ENCODE data around the gene TSPEAR.

The TSPEAR gene

DNA sequence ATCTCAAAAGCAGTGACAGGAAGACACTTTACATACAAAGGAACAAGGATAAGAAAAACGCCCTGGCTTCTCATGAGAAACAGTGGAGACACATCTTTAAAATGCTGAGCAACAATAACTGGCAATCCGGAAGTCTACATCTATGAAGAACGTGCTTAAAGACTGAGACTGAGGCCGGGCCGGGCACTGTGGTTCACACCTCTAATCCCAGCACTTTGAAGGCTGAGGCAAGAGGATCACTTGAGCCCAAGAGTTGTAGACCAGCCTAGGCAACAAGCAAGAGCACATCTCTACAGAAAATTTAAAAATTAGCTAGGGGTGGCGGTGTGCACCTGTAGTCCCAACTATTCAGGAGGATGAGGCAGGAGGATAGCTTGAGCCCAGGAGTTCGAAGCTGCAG, 27.3 kb downstream of the TSPEAR start:
- DNase-seq (ENCODE audit: insufficient read length, low spot score), result no peak
- no peak for TF ChIP-seq POLR2A (IDR thresholded peaks at IDR 0.05; ENCODE audit: low read depth, low read length)
- no peak for TF ChIP-seq POU2F2 (IDR thresholded peaks at IDR 0.05; ENCODE audit: low read depth, low read length)
- TF ChIP-seq POLR2AphosphoS5 (IDR thresholded peaks at IDR 0.05; ENCODE audit: low read depth, low read length), result no peak
- no peak for TF ChIP-seq TAF1 (IDR thresholded peaks at IDR 0.05; ENCODE audit: low read depth, low read length)
- no peak for FAIRE-seq

- no peak for TF ChIP-seq POLR2AphosphoS5 (IDR thresholded peaks at IDR 0.05; ENCODE audit: low read depth, low read length)
- no peak for TF ChIP-seq SPI1 (IDR thresholded peaks at IDR 0.05; ENCODE audit: low read depth, low read length)
- no peak for TF ChIP-seq POLR2A (IDR thresholded peaks at IDR 0.05; ENCODE audit: low read depth, low read length)
- TF ChIP-seq PAX5 (IDR thresholded peaks at IDR 0.05; ENCODE audit: insufficient read depth, low read length, severe bottlenecking), result no peak
- no peak for TF ChIP-seq POU2F2 (IDR thresholded peaks at IDR 0.05; ENCODE audit: low read depth, low read length)
- TF ChIP-seq TAF1 (IDR thresholded peaks at IDR 0.05; ENCODE audit: low read depth, low read length), result no peak
- no peak for FAIRE-seq
- no peak for DNase-seq (ENCODE audit: insufficient read length, low spot score)
Measured at GRCh38 chr21:44682580-44683151, 28.7 kb downstream of the TSPEAR start.

DNA sequence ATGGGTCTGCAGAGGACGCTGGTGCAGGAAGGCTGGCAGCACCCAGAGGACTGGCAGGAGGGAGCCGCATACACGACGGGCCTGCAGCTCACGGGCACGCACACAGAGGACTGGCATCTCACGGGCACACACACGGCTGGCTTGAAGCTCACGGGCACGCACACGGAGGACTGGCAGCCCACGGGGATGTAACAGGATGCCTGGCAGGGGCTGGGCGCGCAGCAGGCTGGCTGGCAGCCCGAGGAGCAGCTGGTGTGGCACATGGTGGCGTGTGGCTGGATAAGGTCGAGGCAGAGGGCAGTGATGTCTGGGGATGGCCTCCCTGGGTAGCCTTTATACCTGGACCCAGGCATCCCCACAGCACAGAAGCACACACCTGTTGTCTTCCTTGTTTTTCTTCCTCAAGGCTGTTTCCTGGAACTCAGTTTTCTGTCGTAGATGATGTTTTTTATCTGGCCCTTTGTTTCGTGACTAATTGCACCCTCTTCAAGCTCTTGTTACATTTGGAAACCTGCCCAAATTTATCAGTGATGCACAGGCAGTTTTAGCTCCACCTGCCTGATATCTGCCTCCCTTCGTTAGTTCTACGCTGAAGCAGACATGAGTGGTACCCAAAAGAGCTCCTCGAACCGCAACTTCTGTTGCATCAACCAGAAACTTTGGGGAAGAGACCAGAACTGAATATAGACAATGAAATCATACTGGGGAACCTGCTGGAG, 29.4 kb downstream of the TSPEAR start, which contains the start of gene KRTAP12-1:
Gene KRTAP12-1, minus strand, starts transcription at position 303 of the 719 bp plus-strand sequence. Its CDS starts 40 bp downstream, at position 263.
- no peak for DNase-seq (ENCODE audit: insufficient read length, low spot score)
- FAIRE-seq, result no peak
- TF ChIP-seq POLR2A (IDR thresholded peaks at IDR 0.05; ENCODE audit: low read depth, low read length), result no peak
- TF ChIP-seq POLR2AphosphoS5 (IDR thresholded peaks at IDR 0.05; ENCODE audit: low read depth, low read length), result no peak
- no peak for TF ChIP-seq POU2F2 (IDR thresholded peaks at IDR 0.05; ENCODE audit: low read depth, low read length)

DNA sequence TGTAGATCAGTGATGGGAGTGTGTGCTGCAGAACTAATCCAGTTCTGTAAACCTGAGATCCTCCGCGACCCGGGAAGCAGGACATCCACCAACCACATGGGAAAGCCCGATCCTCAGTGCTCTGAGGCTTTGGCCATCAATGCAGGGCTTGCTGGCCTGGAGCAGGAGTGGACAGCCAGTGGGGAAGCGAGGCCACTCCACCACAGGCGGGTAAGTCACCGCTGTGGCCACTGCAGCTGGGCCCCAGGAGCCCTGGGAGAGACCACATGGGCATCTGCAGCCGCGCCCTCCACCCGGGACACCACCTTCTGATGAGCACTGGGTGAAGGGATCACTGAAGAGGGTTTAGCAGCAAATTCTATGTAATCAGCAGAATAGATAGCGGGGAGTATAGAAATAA, 30.2 kb downstream of the TSPEAR start:
- TF ChIP-seq POLR2AphosphoS5 (IDR thresholded peaks at IDR 0.05; ENCODE audit: low read depth, low read length) (no peak), SPI1 (IDR thresholded peaks at IDR 0.05; ENCODE audit: low read depth, low read length) (no peak), POLR2A (IDR thresholded peaks at IDR 0.05; ENCODE audit: low read depth, low read length) (no peak), POU2F2 (IDR thresholded peaks at IDR 0.05; ENCODE audit: low read depth, low read length) (no peak), PAX5 (IDR thresholded peaks at IDR 0.05; ENCODE audit: insufficient read depth, low read length, severe bottlenecking) (no peak), TAF1 (IDR thresholded peaks at IDR 0.05; ENCODE audit: low read depth, low read length) (no peak)
- DNase-seq (ENCODE audit: insufficient read length, low spot score) (no peak), FAIRE-seq (no peak)

GRCh38 chr21:44677881-44678280, 33.5 kb downstream of the TSPEAR start:
- TF ChIP-seq PAX5 (IDR thresholded peaks at IDR 0.05; ENCODE audit: insufficient read depth, low read length, severe bottlenecking) (no peak), POLR2AphosphoS5 (IDR thresholded peaks at IDR 0.05; ENCODE audit: low read depth, low read length) (no peak), POU2F2 (IDR thresholded peaks at IDR 0.05; ENCODE audit: low read depth, low read length) (no peak), TAF1 (IDR thresholded peaks at IDR 0.05; ENCODE audit: low read depth, low read length) (no peak), POLR2A (IDR thresholded peaks at IDR 0.05; ENCODE audit: low read depth, low read length) (no peak), SPI1 (IDR thresholded peaks at IDR 0.05; ENCODE audit: low read depth, low read length) (no peak)
- no peak for FAIRE-seq
- DNase-seq (ENCODE audit: insufficient read length, low spot score), result no peak

- FAIRE-seq (no peak), DNase-seq (ENCODE audit: insufficient read length, low spot score) (no peak)
- TF ChIP-seq POLR2A (IDR thresholded peaks at IDR 0.05; ENCODE audit: low read depth, low read length), result no peak
Measured at GRCh38 chr21:44671911-44672310, 39.5 kb downstream of the TSPEAR start.

DNA sequence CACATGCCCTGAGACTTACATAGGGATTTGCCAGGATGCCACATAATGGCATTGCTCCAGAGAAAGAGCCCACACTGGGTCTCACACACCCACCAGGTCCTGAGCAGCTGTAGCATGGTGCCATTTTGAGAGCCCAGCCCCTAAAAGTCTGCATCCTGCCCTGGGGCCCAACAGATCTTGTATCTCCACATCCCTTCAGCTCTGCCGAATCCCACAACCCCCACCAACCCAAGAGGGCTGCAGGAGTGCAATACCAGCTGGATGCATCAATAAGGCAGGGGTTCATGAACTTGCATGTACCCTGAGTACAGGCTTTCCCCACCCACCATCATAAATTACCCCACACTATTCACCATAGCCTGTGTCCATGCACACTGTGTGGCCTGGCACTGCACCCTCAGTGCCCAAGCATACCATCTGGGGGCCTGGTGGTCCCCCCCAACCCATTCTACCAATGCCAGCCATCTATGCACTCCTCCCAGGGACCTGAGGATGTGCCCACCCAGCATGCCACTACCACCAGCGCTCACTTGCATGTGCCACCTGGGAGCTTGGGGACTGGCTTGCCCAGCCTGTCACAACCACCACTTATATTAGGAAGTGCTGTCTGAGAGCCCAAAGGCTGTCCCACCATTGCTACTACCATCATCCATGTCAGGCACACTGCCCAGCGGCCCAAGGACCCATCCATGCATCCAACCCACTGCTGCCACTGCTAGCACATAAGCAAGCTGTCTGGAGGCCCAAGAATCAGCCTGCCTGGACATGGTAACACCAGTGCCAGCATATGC, 40.5 kb downstream of the TSPEAR start:
- no peak for TF ChIP-seq TAF1 (IDR thresholded peaks at IDR 0.05; ENCODE audit: low read depth, low read length)
- TF ChIP-seq SPI1 (IDR thresholded peaks at IDR 0.05; ENCODE audit: low read depth, low read length), result no peak
- no peak for TF ChIP-seq POLR2A (IDR thresholded peaks at IDR 0.05; ENCODE audit: low read depth, low read length)
- no peak for TF ChIP-seq POU2F2 (IDR thresholded peaks at IDR 0.05; ENCODE audit: low read depth, low read length)
- no peak for TF ChIP-seq POLR2AphosphoS5 (IDR thresholded peaks at IDR 0.05; ENCODE audit: low read depth, low read length)
- TF ChIP-seq PAX5 (IDR thresholded peaks at IDR 0.05; ENCODE audit: insufficient read depth, low read length, severe bottlenecking), result no peak
- FAIRE-seq (no peak), DNase-seq (ENCODE audit: insufficient read length, low spot score) (no peak)

GRCh38 chr21:44667612-44668011, 43.8 kb downstream of the TSPEAR start:
- TF ChIP-seq POLR2AphosphoS5 (IDR thresholded peaks at IDR 0.05; ENCODE audit: low read depth, low read length) (no peak), POLR2A (IDR thresholded peaks at IDR 0.05; ENCODE audit: low read depth, low read length) (no peak), SPI1 (IDR thresholded peaks at IDR 0.05; ENCODE audit: low read depth, low read length) (no peak), POU2F2 (IDR thresholded peaks at IDR 0.05; ENCODE audit: low read depth, low read length) (no peak), PAX5 (IDR thresholded peaks at IDR 0.05; ENCODE audit: insufficient read depth, low read length, severe bottlenecking) (no peak), TAF1 (IDR thresholded peaks at IDR 0.05; ENCODE audit: low read depth, low read length) (no peak)
- DNase-seq (ENCODE audit: insufficient read length, low spot score), result no peak
- no peak for FAIRE-seq

DNA sequence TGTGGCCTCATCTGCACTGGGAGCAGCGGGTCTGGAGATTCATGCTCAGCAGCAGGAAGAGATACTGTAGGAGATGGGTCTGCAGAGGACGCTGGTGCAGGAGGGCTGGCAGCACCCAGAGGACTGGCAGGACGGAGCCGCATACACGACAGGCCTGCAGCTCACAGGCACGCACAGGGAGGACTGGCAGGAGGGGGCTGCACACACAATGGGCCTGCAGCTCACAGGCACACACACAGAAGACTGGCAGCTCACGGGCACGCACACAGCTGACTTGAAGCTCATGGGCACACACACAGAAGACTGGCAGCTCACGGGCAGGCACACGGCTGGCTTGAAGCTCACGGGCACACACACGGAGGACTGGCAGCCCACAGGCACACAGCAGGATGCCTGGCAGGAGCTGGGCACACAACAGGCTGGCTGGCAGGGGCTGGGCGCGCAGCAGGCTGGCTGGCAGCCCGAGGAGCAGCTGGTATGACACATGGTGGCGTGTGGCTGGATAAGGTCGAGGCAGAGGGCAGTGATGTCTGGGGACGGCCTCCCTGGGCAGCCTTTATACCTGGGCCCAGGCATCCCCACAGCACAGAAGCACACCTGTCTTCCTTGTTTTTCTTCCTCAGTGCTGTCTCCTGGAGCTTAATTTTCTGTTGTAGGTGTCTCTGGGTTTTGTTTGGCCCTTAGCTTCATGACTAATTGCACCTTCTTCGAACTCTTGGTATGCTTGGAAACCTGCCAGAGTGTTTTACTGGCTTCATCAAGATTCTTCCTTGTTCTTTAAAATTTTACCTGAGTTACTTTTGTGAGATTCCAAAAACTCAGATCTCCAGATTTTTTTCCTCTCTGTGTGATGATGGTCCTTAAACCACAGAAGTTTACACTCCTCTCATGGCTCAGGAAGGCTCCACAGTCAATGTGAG, 44.7 kb downstream of the TSPEAR start, which contains the start of gene KRTAP12-2:
Gene KRTAP12-2, minus strand, starts transcription at position 527 of the 920 bp plus-strand sequence. Its CDS starts 41 bp downstream, at position 486.
- FAIRE-seq (no peak), DNase-seq (ENCODE audit: insufficient read length, low spot score) (no peak)
- no peak for TF ChIP-seq PAX5 (IDR thresholded peaks at IDR 0.05; ENCODE audit: insufficient read depth, low read length, severe bottlenecking)
- no peak for TF ChIP-seq SPI1 (IDR thresholded peaks at IDR 0.05; ENCODE audit: low read depth, low read length)
- TF ChIP-seq POU2F2 (IDR thresholded peaks at IDR 0.05; ENCODE audit: low read depth, low read length), result no peak
- TF ChIP-seq POLR2A (IDR thresholded peaks at IDR 0.05; ENCODE audit: low read depth, low read length), result no peak
- TF ChIP-seq POLR2AphosphoS5 (IDR thresholded peaks at IDR 0.05; ENCODE audit: low read depth, low read length), result no peak
- no peak for TF ChIP-seq TAF1 (IDR thresholded peaks at IDR 0.05; ENCODE audit: low read depth, low read length)
